Measurements from ENCODE around the gene DNAI1. TPM values are rescaled to one million over a fixed set of nuclear protein-coding genes. Genes with fewer than 3 reads are reported as not detected.

DNAI1 gene
- polyA plus RNA-seq, 1 of the 3 experiments (the other 2 are of a cell fraction), result 0.46 TPM

DNA sequence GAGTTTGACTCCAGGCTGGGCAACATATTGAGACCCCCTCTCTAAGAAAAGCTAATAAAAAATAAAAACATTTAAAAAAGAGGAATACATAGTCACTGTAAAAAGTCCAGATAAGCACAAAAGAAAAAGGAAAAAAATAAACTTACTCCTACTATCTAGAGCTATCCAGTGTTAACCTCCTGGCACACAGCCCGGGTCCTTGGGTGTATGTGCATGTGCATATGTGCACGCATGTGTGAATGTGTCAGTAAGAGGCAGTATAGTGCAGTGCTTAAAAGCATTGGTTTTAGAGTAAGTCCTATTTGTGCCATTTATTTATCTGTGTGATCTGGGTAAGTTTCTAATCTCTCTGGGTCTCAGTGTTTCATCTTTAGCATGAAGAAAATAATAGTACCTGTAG, 26.9 kb upstream of the DNAI1 start:
- H3K4me1 ChIP-seq (ENCODE audit: control insufficient read depth in 1 of 2, insufficient read depth in 2 of 2, low read depth in 1 of 2, low read length in 1 of 2), result peaks cover 4 to 59% of the 10 kb centered on the region in 2 experiments; a peak in 3 of 4 replicates
- H3K9ac ChIP-seq, result no peak overlapping the region
- peaks cover 82% of the 10 kb centered on the region for H4K20me1 ChIP-seq (ENCODE audit: insufficient read depth)
- POLR2A ChIA-PET, result interaction anchor here (1.3 to 1.7 kb wide), 3 partner anchors 22 to 27 kb away, joined by 3 to 5 read pairs (median 5); partner anchors contain the start of genes DNAI1 and FAM219A
- H3K4me3 ChIP-seq (ENCODE audit: low read depth in 2 of 2, low read length in 1 of 2), result no peak overlapping the region
- 64% methylated on average over 2 of the region's 2 CpGs for WGBS (ENCODE audit: low lambda C conversion rate)
- no peaks in the 10 kb centered on the region for H3K27me3 ChIP-seq (ENCODE audit: insufficient read depth)
- H2AFZ ChIP-seq (ENCODE audit: low read depth), result no peak overlapping the region
- H3K9me3 ChIP-seq, result no peaks in the 10 kb centered on the region
- H3K9me2 ChIP-seq, result no peaks in the 10 kb centered on the region
- H3K27ac ChIP-seq (ENCODE audit: low read depth in 2 of 2, low read length in 1 of 2), result peak overlapping the region in 1 of 2 experiments; percentile 78; a peak in 2 of 4 replicates
- peaks cover 8% of the 10 kb centered on the region for H3F3A ChIP-seq (replicated peaks; ENCODE audit: insufficient read depth)
- TF ChIP-seq GABPA (IDR thresholded peaks at IDR 0.05; ENCODE audit: low read depth), result no peak
- TF ChIP-seq REST (IDR thresholded peaks at IDR 0.05; ENCODE audit: low read depth, low read length), result no peak
- TF ChIP-seq RCOR1 (IDR thresholded peaks at IDR 0.05; ENCODE audit: low read length), result no peak
- H3K36me3 ChIP-seq (replicated peaks in 1 of 2; ENCODE audit: control insufficient read depth in 1 of 2, insufficient read depth in 2 of 2, low read length in 1 of 2), result peaks cover 0 to 2% of the 10 kb centered on the region in 2 experiments
- peaks cover 39% of the 10 kb centered on the region; the same call in 1 of the 2 replicates for H3K79me2 ChIP-seq (ENCODE audit: insufficient read depth)
- peak; percentile 36 for DNase-seq
- no peak overlapping the region for H3K4me2 ChIP-seq
- CTCF ChIA-PET, result interaction anchor here (0.9 to 11.4 kb wide), 20 partner anchors 9 to 172 kb away, joined by 3 to 132 read pairs (median 4); partner anchors contain the start of gene FAM219A

GRCh38 chr9:34437006-34437925, 21.3 kb upstream of the DNAI1 start:
- H2AFZ ChIP-seq (ENCODE audit: low read depth), result no peak overlapping the region
- no peaks in the 10 kb centered on the region for H3K9me2 ChIP-seq
- no peaks in the 10 kb centered on the region for H3K9me3 ChIP-seq
- H3K36me3 ChIP-seq (replicated peaks in 1 of 2; ENCODE audit: control insufficient read depth in 1 of 2, insufficient read depth in 2 of 2, low read length in 1 of 2), result no peaks in the 10 kb centered on the region
- POLR2A ChIA-PET, result no interaction called here
- H3K4me1 ChIP-seq (ENCODE audit: control insufficient read depth in 1 of 2, insufficient read depth in 2 of 2, low read depth in 1 of 2, low read length in 1 of 2), result peaks cover 12 to 21% of the 10 kb centered on the region in 2 experiments; a peak in 3 of 4 replicates
- CTCF ChIA-PET, result interaction anchor here (0.6 to 11.4 kb wide), 28 partner anchors 9 to 210 kb away, joined by 3 to 114 read pairs (median 4); partner anchors contain the start of gene GALT
- no peak overlapping the region for H3K4me2 ChIP-seq
- no peak overlapping the region for H3K4me3 ChIP-seq (ENCODE audit: low read depth in 2 of 2, low read length in 1 of 2)
- H3K9ac ChIP-seq, result no peak overlapping the region
- no peaks in the 10 kb centered on the region for H3F3A ChIP-seq (replicated peaks; ENCODE audit: insufficient read depth)
- peak; percentile 74 for DNase-seq
- H3K27me3 ChIP-seq (ENCODE audit: insufficient read depth), result no peaks in the 10 kb centered on the region
- WGBS (ENCODE audit: low lambda C conversion rate), result 73% methylated on average over 11 of the region's 14 CpGs
- peaks cover 71% of the 10 kb centered on the region for H4K20me1 ChIP-seq (ENCODE audit: insufficient read depth)
- H3K79me2 ChIP-seq (ENCODE audit: insufficient read depth), result peaks cover 44% of the 10 kb centered on the region; the same call in 1 of the 2 replicates
- TF ChIP-seq JUND (IDR thresholded peaks at IDR 0.05) (no peak), MAX (IDR thresholded peaks at IDR 0.05; ENCODE audit: low read depth) (no peak), EP300 (IDR thresholded peaks at IDR 0.05; ENCODE audit: borderline replicate concordance in 1 of 2, low read depth in 1 of 2, low read length in 1 of 2) (no peak), SMC3 (IDR thresholded peaks at IDR 0.05; ENCODE audit: low read depth, low read length) (peak; percentile 89), GATA2 (CRISPR knock-in tag; IDR thresholded peaks at IDR 0.05) (peak; percentile 60; the same call in 1 of the 2 replicates), POLR2AphosphoS5 (IDR thresholded peaks at IDR 0.05; ENCODE audit: low read depth, low read length) (no peak), RAD21 (IDR thresholded peaks at IDR 0.05; ENCODE audit: low read length) (peak; percentile 94)
- TF ChIP-seq, protein P1, sequence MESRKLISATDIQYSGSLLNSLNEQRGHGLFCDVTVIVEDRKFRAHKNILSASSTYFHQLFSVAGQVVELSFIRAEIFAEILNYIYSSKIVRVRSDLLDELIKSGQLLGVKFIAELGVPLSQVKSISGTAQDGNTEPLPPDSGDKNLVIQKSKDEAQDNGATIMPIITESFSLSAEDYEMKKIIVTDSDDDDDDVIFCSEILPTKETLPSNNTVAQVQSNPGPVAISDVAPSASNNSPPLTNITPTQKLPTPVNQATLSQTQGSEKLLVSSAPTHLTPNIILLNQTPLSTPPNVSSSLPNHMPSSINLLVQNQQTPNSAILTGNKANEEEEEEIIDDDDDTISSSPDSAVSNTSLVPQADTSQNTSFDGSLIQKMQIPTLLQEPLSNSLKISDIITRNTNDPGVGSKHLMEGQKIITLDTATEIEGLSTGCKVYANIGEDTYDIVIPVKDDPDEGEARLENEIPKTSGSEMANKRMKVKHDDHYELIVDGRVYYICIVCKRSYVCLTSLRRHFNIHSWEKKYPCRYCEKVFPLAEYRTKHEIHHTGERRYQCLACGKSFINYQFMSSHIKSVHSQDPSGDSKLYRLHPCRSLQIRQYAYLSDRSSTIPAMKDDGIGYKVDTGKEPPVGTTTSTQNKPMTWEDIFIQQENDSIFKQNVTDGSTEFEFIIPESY (IDR thresholded peaks at IDR 0.05; ENCODE audit: borderline replicate concordance, low read depth), result no peak
- TF ChIP-seq, protein P2, sequence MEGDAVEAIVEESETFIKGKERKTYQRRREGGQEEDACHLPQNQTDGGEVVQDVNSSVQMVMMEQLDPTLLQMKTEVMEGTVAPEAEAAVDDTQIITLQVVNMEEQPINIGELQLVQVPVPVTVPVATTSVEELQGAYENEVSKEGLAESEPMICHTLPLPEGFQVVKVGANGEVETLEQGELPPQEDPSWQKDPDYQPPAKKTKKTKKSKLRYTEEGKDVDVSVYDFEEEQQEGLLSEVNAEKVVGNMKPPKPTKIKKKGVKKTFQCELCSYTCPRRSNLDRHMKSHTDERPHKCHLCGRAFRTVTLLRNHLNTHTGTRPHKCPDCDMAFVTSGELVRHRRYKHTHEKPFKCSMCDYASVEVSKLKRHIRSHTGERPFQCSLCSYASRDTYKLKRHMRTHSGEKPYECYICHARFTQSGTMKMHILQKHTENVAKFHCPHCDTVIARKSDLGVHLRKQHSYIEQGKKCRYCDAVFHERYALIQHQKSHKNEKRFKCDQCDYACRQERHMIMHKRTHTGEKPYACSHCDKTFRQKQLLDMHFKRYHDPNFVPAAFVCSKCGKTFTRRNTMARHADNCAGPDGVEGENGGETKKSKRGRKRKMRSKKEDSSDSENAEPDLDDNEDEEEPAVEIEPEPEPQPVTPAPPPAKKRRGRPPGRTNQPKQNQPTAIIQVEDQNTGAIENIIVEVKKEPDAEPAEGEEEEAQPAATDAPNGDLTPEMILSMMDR (IDR thresholded peaks at IDR 0.05), result peak; percentile 92
- H3K27ac ChIP-seq (ENCODE audit: low read depth in 2 of 2, low read length in 1 of 2), result peak overlapping the region in 1 of 2 experiments; percentile 59; a peak in 2 of 4 replicates
